PC-3 (cell line): ENCODE results near the gene RIMBP2. TPM values are rescaled to one million over a fixed set of nuclear protein-coding genes. Genes with fewer than 3 reads are reported as not detected.

Source experiments
- ATAC-seq: fragments of 200-7000 bp; cut with Tn5 transposase; 2 replicates; pipeline ENCODE4 v1.9.1; 2020; ENCODE audit warnings: mild to moderate bottlenecking, moderate library complexity
- BruUV-seq: library from RNA; stranded (reverse); fragments of 400-500 nt; replicated peaks from 2 replicates; lab custom pipeline; 2021; lab: Mats Ljungman, UMichigan
- CTCF ChIA-PET: fragments of 300-600 bp; sonication (Branson Sonifier 250); formaldehyde crosslinking; loops from one replicate; lab custom pipeline; 2022; ENCODE audit warnings: antibody characterized with exemption; lab: Charles Lee
- POLR2A ChIA-PET: fragments of 300-600 bp; sonication (Branson Sonifier 250); formaldehyde crosslinking; loops from one replicate; lab custom pipeline; 2022; ENCODE audit warnings: antibody characterized with exemption; ENCODE audit not compliant: unreplicated experiment; lab: Charles Lee
- DNase-seq: peaks from one replicate; pipeline ENCODE4 v3.0.0-alpha.2; 2015
- H2AFZ ChIP-seq: fragments of 300-600 bp; sonication (generic); 2 replicates; pipeline ENCODE4 v1.6.0; 2016; ENCODE audit warnings: antibody characterized with exemption, low read length
- H3F3A ChIP-seq: fragments of 300-600 bp; sonication (generic); one replicate; pipeline ENCODE4 v1.6.0; 2017; ENCODE audit warnings: antibody characterized with exemption, low read length, control low read depth, mild to moderate bottlenecking; ENCODE audit not compliant: unreplicated experiment
- H3K27ac ChIP-seq: fragments of 300-600 bp; sonication (generic); 2 replicates; pipeline ENCODE4 v1.5.1; 2016; ENCODE audit warnings: mild to moderate bottlenecking, low read length
- H3K27me3 ChIP-seq: fragments of 300-600 bp; sonication (generic); 2 replicates; pipeline ENCODE4 v1.6.1; 2016; ENCODE audit warnings: low read length, mixed read lengths
- H3K36me3 ChIP-seq: fragments of 300-600 bp; sonication (generic); 2 replicates; pipeline ENCODE4 v1.6.1; 2016; ENCODE audit warnings: low read depth, mixed run types, low read length, mixed read lengths
- H3K4me1 ChIP-seq: fragments of 300-600 bp; sonication (generic); 2 replicates; pipeline ENCODE4 v1.5.1; 2016; ENCODE audit warnings: low read length; ENCODE audit not compliant: insufficient read depth
- H3K4me2 ChIP-seq: fragments of 300-600 bp; sonication (generic); 2 replicates; pipeline ENCODE4 v1.6.0; 2016; ENCODE audit warnings: low read length
- H3K4me3 ChIP-seq: fragments of 300-600 bp; sonication (generic); 2 replicates; pipeline ENCODE4 v1.5.1; 2016; ENCODE audit warnings: mild to moderate bottlenecking, low read length, mixed read lengths
- H3K79me2 ChIP-seq: fragments of 300-600 bp; sonication (generic); 2 replicates; pipeline ENCODE4 v1.6.1; 2017; ENCODE audit warnings: low read length, mixed read lengths
- H3K9ac ChIP-seq: fragments of 300-600 bp; sonication (generic); 2 replicates; pipeline ENCODE4 v1.6.0; 2016; ENCODE audit warnings: mild to moderate bottlenecking, low read length
- H3K9me2 ChIP-seq: fragments of 300-600 bp; sonication (generic); replicated peaks from 2 replicates; pipeline ENCODE4 v1.6.1; 2016; ENCODE audit warnings: mixed run types, low read length, mixed read lengths
- H3K9me3 ChIP-seq: fragments of 300-600 bp; sonication (generic); 2 replicates; pipeline ENCODE4 v1.6.1; 2016; ENCODE audit warnings: low read length, mixed read lengths
- H4K20me1 ChIP-seq: fragments of 300-600 bp; sonication (generic); 2 replicates; pipeline ENCODE4 v1.6.1; 2016; ENCODE audit warnings: low read length, mixed read lengths
- CTCF ChIP-seq: fragments of 300-600 bp; sonication (generic); conservative IDR thresholded peaks from 2 replicates; pipeline ENCODE4 v1.5.1; 2017; ENCODE audit warnings: antibody characterized with exemption, low read depth, mild to moderate bottlenecking, low read length
- EZH2 ChIP-seq: fragments of 300-600 bp; sonication (generic); IDR thresholded peaks from one replicate; pipeline ENCODE4 v1.6.1; 2017; ENCODE audit warnings: antibody characterized with exemption, mild to moderate bottlenecking, low read length; ENCODE audit not compliant: unreplicated experiment
- EZH2phosphoT487 ChIP-seq: fragments of 300-600 bp; sonication (generic); IDR thresholded peaks from 2 replicates; pipeline ENCODE4 v1.6.1; 2018; ENCODE audit warnings: mild to moderate bottlenecking, antibody characterized with exemption, low read length, borderline replicate concordance
- intact Hi-C: fragments of 100-400 bp; cut with micrococcal nuclease; formaldehyde crosslinking; loops from 2 replicates; pipeline ENCODE4 v1.9.0; 2023
- total RNA-seq: library from RNA; depleted of rRNA; stranded (reverse); fragments of >200 nt; gene quantifications from 2 replicates; pipeline ENCODE4 v1.2.3, GENCODE V29; 2014

RIMBP2 gene
- total RNA-seq, 1 experiment from 2014 or later, result not detected

- H3K9ac ChIP-seq, result no peak overlapping the region
- H3K4me3 ChIP-seq, result no peak overlapping the region
- H3K9me3 ChIP-seq, result no peaks in the 10 kb centered on the region
- no peaks in the 10 kb centered on the region for H4K20me1 ChIP-seq
- no peaks in the 10 kb centered on the region for H3K4me1 ChIP-seq
- no peaks in the 10 kb centered on the region for H3K79me2 ChIP-seq
- BruUV-seq, result no TSS peak
- ChIA-PET CTCF (no interaction called here), POLR2A (no interaction called here)
- no peak overlapping the region for H3K4me2 ChIP-seq
- intact Hi-C loops, result no loop called here
- no peaks in the 10 kb centered on the region for H3F3A ChIP-seq
- H3K27me3 ChIP-seq, result no peaks in the 10 kb centered on the region
- no peak overlapping the region for H2AFZ ChIP-seq
- TF ChIP-seq EZH2 (no peak), CTCF (no peak), EZH2phosphoT487 (no peak)
- ATAC-seq, result no peak
- H3K36me3 ChIP-seq, result no peaks in the 10 kb centered on the region
- DNase-seq, result no peak
- H3K9me2 ChIP-seq, result no peaks in the 10 kb centered on the region
- H3K27ac ChIP-seq, result no peak overlapping the region
These were observed 66.0 kb downstream of the RIMBP2 start for GRCh38 chr12:130650131-130650530.

- H3K9ac ChIP-seq, result no peak overlapping the region
- H3F3A ChIP-seq, result no peaks in the 10 kb centered on the region
- POLR2A ChIA-PET, result no interaction called here
- no peak overlapping the region for H3K27ac ChIP-seq
- CTCF ChIA-PET, result no interaction called here
- no peaks in the 10 kb centered on the region for H3K9me3 ChIP-seq
- H3K27me3 ChIP-seq, result no peaks in the 10 kb centered on the region
- ATAC-seq (no peak), DNase-seq (no peak)
- no peaks in the 10 kb centered on the region for H3K36me3 ChIP-seq
- no peaks in the 10 kb centered on the region for H3K9me2 ChIP-seq
- no peaks in the 10 kb centered on the region for H4K20me1 ChIP-seq
- no peaks in the 10 kb centered on the region for H3K4me1 ChIP-seq
- no peak overlapping the region for H2AFZ ChIP-seq
- H3K4me2 ChIP-seq, result no peak overlapping the region
- H3K4me3 ChIP-seq, result no peak overlapping the region
- BruUV-seq, result no TSS peak
- intact Hi-C loops, result no loop called here
- TF ChIP-seq CTCF (no peak), EZH2phosphoT487 (no peak), EZH2 (no peak)
- no peaks in the 10 kb centered on the region for H3K79me2 ChIP-seq
These were observed 66.7 kb downstream of the RIMBP2 start for GRCh38 chr12:130649101-130650045.

- no peak for TF ChIP-seq EZH2
- TF ChIP-seq CTCF, result no peak
- ATAC-seq (no peak), DNase-seq (no peak)
- Histone ChIP-seq H3K36me3 (no peaks in the 10 kb centered on the region), H3K9me2 (no peaks in the 10 kb centered on the region), H3K4me3 (no peak overlapping the region), H3K79me2 (no peaks in the 10 kb centered on the region), H3K9me3 (no peaks in the 10 kb centered on the region), H3K27ac (no peak overlapping the region), H3K27me3 (no peaks in the 10 kb centered on the region), H3K9ac (no peak overlapping the region), H3K4me2 (no peak overlapping the region), H3K4me1 (no peaks in the 10 kb centered on the region), H4K20me1 (no peaks in the 10 kb centered on the region), H3F3A (no peaks in the 10 kb centered on the region), H2AFZ (no peak overlapping the region)
- CTCF ChIA-PET, result no interaction called here
- no TSS peak for BruUV-seq
- POLR2A ChIA-PET, result no interaction called here
- intact Hi-C loops, result no loop called here
These were observed 68.3 kb downstream of the RIMBP2 start for GRCh38 chr12:130647814-130648213.
